Activated T-cell treated with anti-CD3 and anti-CD28 coated beads, Interleukin-2, amount 50 U/mL, for 4 hours (primary cell): ENCODE data around the gene KIF6. TPM values are rescaled to one million over a fixed set of nuclear protein-coding genes. Genes with fewer than 3 reads are reported as not detected.
"Not testable (repeated sequence)": the region's sequence is repeated elsewhere in the genome, so short reads cannot be mapped to it uniquely, and the experiment has no call there.

Experiments
- ATAC-seq, 2 donors: fragments of 200-7000 bp; cut with Tn5 transposase; one replicate each; pipeline ENCODE4 v1.10.0; 2021
- DNase-seq: peaks from one replicate; pipeline ENCODE4 v3.0.0-alpha.2; 2020
- H3K27me3 Mint-ChIP-seq: one replicate; pipeline ENCODE4 v1.8.0; 2021; ENCODE audit warnings: low read depth, mixed read lengths
- H3K36me3 Mint-ChIP-seq: one replicate; pipeline ENCODE4 v1.8.0; 2022; ENCODE audit warnings: mixed read lengths; ENCODE audit not compliant: insufficient read depth
- H3K4me1 Mint-ChIP-seq: one replicate; pipeline ENCODE4 v1.8.0; 2021; ENCODE audit warnings: low read depth, mixed read lengths
- H3K4me3 Mint-ChIP-seq: one replicate; pipeline ENCODE4 v1.8.0; 2021; ENCODE audit warnings: mild to moderate bottlenecking, moderate library complexity, mixed read lengths
- H3K9me3 Mint-ChIP-seq: one replicate; pipeline ENCODE4 v1.8.0; 2021; ENCODE audit warnings: mixed read lengths
- total RNA-seq, 3 donors: library from RNA; stranded (reverse); gene quantifications; one replicate each; pipeline ENCODE4 v1.2.1, GENCODE V29; 2021

Gene KIF6
- total RNA-seq, 3 donors from 2014 or later = 0.18 to 0.41 (median 0.40) TPM

DNA sequence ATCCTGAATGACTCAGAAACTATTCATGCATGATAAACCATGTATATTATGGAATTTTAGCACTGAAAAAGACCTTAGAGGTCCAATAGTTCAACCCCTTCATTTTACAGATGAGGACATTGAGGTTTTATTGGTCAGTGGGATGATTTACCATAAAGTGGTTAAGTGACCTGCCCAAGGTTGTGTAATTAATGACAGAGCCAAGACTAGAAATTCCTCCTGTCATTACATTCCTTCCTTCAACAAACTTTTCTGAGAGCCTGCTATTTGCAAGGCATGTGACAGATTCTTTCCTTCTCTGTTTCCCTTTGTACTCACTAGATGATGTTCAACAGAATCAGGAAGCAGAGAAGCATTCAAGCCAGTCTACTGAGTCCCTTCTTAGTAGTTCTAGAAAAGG is 232.0 kb downstream of the KIF6 start:
- H3K27me3 Mint-ChIP-seq = peaks cover 25% of the 10 kb centered on the region
- no peak overlapping the region for H3K4me3 Mint-ChIP-seq
- ATAC-seq (no peak), DNase-seq (no peak)
- no peaks in the 10 kb centered on the region for H3K4me1 Mint-ChIP-seq
- H3K36me3 Mint-ChIP-seq = no peaks in the 10 kb centered on the region
- no peaks in the 10 kb centered on the region for H3K9me3 Mint-ChIP-seq

DNA sequence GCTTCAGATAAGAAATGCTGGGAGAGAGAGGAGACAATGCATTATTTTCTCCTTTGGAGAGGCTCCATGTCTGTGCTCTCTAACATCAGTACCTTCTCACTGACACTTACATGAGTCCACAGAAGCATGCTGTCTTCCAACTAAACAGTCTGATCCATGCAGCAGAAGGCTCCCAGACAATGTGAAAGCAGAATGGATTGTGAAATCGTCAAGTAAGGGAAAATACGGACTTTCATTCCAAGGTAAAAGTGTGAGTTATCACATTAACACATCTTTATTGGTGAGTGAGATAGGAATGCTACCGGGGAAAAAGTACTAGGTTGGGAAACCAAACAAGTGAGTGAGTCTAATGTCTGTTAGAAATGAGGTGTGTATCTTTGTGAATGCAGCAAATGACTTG is 235.1 kb downstream of the KIF6 start:
- ATAC-seq = no peak
- no peak for DNase-seq
- H3K4me1 Mint-ChIP-seq = no peaks in the 10 kb centered on the region
- H3K27me3 Mint-ChIP-seq = peaks cover 11% of the 10 kb centered on the region
- no peak overlapping the region for H3K4me3 Mint-ChIP-seq
- H3K9me3 Mint-ChIP-seq = no peaks in the 10 kb centered on the region
- no peaks in the 10 kb centered on the region for H3K36me3 Mint-ChIP-seq

DNA sequence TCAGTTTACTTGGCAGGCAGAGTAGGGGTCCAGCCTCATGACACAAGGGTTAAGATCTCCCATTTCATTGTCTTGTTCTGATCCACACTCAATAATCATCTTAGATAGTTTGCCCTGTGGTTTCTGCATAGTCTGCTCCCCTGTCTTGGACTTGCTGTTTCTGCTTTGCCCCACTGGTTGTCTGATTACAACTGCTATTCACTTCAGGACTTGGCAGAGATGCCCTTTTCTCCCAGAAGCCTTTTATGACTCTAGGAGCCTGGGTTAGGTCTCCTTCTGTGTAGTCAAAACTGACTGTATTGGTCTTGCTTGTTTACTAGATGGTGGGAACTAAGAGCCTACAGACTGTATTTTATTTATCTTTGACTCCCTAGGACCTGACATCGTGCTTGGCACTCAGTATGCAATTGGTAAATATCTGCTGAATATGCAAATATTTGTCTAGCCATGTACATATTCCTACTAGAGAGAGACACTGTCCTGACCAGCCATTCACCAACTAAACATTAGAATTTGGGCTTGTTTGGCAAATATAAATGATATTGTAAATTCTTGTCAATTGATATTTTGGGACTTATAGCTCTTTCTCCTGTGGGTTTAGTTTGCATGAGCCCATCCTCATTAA is 236.8 kb downstream of the KIF6 start:
- Mint-ChIP-seq H3K36me3 (no peaks in the 10 kb centered on the region), H3K27me3 (peaks cover 19% of the 10 kb centered on the region), H3K9me3 (no peaks in the 10 kb centered on the region), H3K4me3 (no peak overlapping the region), H3K4me1 (no peaks in the 10 kb centered on the region)
- no peak for ATAC-seq
- no peak for DNase-seq

DNA sequence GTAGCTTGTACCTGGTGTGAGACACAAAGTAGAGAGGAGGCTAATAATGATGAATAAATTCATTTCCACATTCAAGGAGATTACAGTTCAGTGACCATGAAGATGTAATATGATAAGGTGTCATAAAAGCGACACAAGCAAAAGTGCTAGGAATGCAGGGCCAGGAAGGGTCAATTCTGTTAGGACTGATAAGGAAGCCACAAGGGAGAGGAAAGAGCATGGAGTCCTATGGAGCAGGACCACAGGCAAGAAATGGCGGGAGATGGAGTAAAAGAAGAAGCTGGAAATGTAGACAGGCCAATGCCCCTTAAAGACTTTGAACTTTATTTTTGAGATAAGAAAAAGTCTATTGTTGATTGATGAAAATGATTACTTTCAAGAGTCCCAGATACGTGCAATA is 240.9 kb downstream of the KIF6 start:
- Mint-ChIP-seq H3K4me1 (no peaks in the 10 kb centered on the region), H3K27me3 (peaks cover 30% of the 10 kb centered on the region), H3K4me3 (no peak overlapping the region), H3K9me3 (no peaks in the 10 kb centered on the region), H3K36me3 (no peaks in the 10 kb centered on the region)
- ATAC-seq = no peak
- no peak for DNase-seq

DNA sequence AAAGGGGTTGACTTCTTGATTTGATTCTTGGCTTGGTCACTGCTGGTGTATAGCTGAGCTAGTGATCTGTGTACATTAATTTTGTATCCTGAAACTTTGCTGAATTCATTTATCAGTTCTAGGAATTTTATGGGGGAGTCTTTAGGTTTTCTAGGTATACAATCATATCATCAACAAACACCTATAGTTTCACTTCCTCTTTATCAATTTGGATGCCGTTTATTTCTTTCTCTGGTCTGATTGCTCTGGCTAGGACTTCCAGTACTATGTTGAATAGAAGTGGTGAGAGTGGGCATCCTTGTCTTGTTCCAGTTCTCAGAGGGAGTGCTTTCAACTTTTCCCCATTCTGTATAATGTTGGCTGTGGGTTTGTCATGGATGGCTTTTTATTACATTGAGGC is 245.4 kb downstream of the KIF6 start:
- H3K4me3 Mint-ChIP-seq, H3K4me1 Mint-ChIP-seq, DNase-seq, H3K9me3 Mint-ChIP-seq, ATAC-seq, H3K36me3 Mint-ChIP-seq: not testable (repeated sequence)
- peaks cover 25% of the 10 kb centered on the region for H3K27me3 Mint-ChIP-seq

DNA sequence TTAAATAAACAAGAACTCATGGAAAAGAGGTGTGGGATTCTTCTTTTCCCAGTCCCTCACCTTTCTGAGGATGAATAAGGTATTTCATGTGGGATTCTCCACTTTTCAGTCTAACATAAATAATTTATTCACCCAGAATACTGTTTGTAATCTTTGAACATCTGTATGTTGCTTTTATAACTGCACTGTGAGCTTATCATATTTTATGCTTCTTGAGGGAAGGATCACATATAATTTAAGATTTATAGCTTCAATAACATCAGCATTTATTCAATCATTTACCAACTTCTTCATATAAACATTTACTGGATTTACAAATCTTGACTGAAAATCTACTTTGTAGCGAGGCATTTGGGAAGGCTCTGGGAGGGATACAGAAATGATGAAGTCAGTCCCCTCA is 248.5 kb downstream of the KIF6 start:
- H3K9me3 Mint-ChIP-seq = no peaks in the 10 kb centered on the region
- DNase-seq (no peak), ATAC-seq (no peak)
- no peak overlapping the region for H3K4me3 Mint-ChIP-seq
- H3K27me3 Mint-ChIP-seq = peaks cover 10% of the 10 kb centered on the region
- H3K4me1 Mint-ChIP-seq = peaks cover 8% of the 10 kb centered on the region
- no peaks in the 10 kb centered on the region for H3K36me3 Mint-ChIP-seq

DNA sequence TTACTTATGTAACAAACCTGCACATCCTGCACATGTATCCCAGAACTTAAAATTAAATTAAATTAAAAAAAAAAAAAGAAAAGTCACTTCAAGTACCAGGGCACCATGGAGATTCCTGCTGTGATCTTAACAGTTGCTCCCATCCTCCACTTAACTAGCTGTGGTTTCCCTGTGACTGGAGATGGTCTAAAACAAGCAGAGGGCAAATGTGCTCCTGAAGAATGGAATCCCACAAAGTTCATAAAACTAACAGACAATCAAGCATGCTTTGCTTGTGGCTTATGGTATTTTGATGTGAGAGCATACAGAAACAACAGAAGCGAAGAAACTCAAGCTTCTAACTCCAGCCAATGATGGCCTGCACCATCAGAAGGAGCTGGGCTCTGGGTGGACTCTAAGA is 249.1 kb downstream of the KIF6 start:
- no peak for ATAC-seq

DNA sequence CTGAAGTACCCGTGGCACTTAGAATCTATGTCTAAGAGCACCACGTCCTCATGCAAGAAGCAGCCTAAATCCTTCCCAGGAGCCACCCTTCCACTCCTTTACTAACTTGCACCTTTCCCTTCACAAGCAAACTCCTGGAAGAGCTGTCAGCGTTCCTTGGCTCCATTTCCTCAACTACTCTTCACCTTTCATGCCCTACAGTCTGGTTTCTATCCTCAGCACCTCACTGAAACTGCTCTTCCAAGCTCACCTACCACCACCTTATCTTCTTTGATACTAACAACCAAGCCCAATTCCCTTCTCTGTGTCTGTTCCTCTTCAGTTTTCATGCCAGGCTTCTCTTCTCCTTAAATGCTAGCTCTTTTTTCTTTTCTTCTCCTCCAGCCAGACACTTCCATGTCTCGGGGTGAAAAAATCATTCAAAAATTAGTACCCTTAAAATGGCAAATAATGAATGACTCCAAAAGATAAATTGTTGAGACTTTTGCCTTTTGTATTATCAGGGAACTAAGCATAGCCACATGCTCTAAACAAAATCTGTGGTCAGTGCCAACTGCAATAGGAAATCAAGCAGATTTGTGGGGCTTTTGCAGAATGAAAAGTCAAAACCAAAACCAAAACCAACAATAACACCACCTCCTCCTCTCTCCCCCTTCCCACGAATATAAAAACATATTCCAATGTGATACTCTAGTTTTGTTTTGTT is 253.1 kb downstream of the KIF6 start:
- DNase-seq = no peak
- H3K4me1 Mint-ChIP-seq = peaks cover 8% of the 10 kb centered on the region
- ATAC-seq = no peak
- no peak overlapping the region for H3K4me3 Mint-ChIP-seq
- peaks cover 7% of the 10 kb centered on the region for H3K9me3 Mint-ChIP-seq
- no peaks in the 10 kb centered on the region for H3K36me3 Mint-ChIP-seq
- H3K27me3 Mint-ChIP-seq = no peaks in the 10 kb centered on the region

More for the DNA sequence above, 249.1 kb downstream of the KIF6 start:
- no peak overlapping the region for H3K4me3 Mint-ChIP-seq
- peaks cover 7% of the 10 kb centered on the region for H3K27me3 Mint-ChIP-seq
- DNase-seq = no peak
- H3K4me1 Mint-ChIP-seq = peaks cover 8% of the 10 kb centered on the region
- no peaks in the 10 kb centered on the region for H3K36me3 Mint-ChIP-seq
- no peaks in the 10 kb centered on the region for H3K9me3 Mint-ChIP-seq

DNA sequence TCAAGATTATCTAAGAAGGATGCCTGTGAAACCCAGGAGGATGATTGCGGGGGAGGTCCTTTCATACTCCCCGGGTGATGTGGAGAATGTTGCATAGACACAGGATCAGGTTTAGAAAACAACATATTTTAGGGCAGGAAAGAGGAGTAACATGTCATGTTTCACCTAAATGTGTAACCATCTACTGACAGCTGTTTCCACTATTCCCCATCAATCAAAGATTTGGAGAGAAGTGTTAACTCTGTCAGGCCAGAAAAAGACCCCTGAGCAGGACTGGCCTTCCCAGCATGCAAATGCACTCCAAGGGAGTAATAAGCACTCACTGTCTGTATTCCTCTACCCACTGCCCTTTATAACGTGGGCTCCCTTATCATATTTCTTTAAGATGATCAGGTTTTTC is 254.7 kb downstream of the KIF6 start:
- DNase-seq (no peak), ATAC-seq (no peak)
- H3K4me3 Mint-ChIP-seq = no peak overlapping the region
- H3K9me3 Mint-ChIP-seq = peaks cover 7% of the 10 kb centered on the region
- H3K4me1 Mint-ChIP-seq = peaks cover 8% of the 10 kb centered on the region
- no peaks in the 10 kb centered on the region for H3K27me3 Mint-ChIP-seq
- H3K36me3 Mint-ChIP-seq = no peaks in the 10 kb centered on the region

DNA sequence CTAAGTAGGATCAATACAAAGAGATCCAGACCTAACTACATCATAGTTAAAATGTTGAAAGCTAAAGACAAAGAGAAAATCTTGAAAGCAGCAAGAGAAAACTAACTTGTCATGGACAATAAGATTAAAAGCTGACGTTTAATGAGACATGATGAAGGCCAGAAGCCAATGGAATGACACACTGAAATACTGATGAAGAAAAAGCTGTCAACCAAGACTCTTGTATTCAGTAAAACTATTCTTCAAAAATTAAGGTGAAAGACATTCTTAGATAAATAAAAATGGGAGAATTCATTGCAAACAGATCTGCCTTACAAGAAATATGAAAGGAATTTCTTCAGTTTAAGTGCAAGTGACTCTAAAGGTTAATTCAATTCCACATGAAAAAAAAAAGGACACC is 256.8 kb downstream of the KIF6 start:
- no peak overlapping the region for H3K4me3 Mint-ChIP-seq
- H3K4me1 Mint-ChIP-seq = peaks cover 8% of the 10 kb centered on the region
- ATAC-seq (no peak), DNase-seq (no peak)
- H3K27me3 Mint-ChIP-seq = peaks cover 4% of the 10 kb centered on the region
- no peaks in the 10 kb centered on the region for H3K36me3 Mint-ChIP-seq
- peaks cover 7% of the 10 kb centered on the region for H3K9me3 Mint-ChIP-seq

DNA sequence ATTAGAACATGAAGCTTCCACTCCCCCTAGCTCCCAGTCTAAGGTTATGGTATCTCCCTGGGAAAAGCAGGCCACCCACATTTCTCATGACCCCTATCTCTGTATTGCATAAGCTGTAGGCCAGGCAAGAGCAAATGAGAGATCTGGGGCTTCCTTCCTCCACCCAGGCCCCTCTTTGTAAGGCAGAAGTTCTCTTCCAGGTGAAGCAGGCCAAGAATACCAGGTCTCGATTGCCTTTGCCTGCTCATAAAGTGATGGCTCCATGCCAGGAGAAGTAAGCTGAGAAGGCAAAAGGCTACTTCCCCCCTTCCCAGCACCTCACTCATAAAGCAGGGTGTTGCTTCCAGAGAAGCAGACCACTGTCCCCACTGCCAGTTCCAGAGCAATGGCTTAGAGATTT is 258.6 kb downstream of the KIF6 start:
- Mint-ChIP-seq H3K9me3 (peaks cover 7% of the 10 kb centered on the region), H3K4me3 (no peak overlapping the region), H3K27me3 (peaks cover 4% of the 10 kb centered on the region), H3K4me1 (no peaks in the 10 kb centered on the region), H3K36me3 (no peaks in the 10 kb centered on the region)
- ATAC-seq (no peak), DNase-seq (no peak)

DNA sequence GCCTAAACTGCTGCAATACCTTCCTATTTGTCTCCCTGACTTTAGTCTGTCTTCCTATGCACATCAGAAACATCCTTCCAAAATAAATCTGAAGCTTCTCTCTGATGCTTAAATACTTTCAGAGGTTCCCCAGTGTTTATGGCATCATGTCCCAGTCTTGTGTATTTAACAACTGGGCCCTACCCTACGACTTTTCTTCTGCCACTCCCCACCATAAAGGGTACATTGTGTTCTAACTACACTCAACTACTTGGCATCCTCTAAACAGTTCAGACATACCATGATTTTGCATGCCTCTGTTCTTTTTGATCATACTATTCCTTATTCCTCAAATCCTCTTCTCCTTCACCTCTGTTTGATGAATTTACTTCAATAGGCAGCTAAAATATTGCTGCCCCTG is 259.7 kb downstream of the KIF6 start:
- H3K27me3 Mint-ChIP-seq = peaks cover 4% of the 10 kb centered on the region
- H3K9me3 Mint-ChIP-seq = peaks cover 12% of the 10 kb centered on the region
- ATAC-seq (no peak), DNase-seq (no peak)
- H3K36me3 Mint-ChIP-seq = no peaks in the 10 kb centered on the region
- no peaks in the 10 kb centered on the region for H3K4me1 Mint-ChIP-seq
- H3K4me3 Mint-ChIP-seq = no peak overlapping the region

DNA sequence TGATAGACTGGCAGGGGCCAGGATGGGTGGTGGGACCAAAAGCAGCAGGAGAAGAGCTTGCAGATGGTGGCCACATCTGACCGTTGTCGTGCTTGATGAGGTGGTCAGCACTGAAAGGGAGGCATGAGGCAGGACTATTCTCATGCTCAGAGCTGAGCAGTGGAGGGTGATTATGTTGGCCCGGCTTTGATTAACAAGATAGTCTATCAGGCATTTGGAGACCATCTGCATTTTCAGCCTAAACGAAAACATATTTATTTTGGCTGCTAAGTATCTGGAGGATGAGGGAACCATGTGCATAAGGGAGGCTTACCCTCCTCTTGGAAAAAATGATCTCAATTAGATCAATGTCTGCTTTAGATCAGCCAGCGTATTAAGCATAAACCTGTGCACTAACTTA is 261.1 kb downstream of the KIF6 start:
- H3K9me3 Mint-ChIP-seq = peaks cover 14% of the 10 kb centered on the region
- ATAC-seq (no peak), DNase-seq (no peak)
- H3K4me3 Mint-ChIP-seq = no peak overlapping the region
- H3K4me1 Mint-ChIP-seq = no peaks in the 10 kb centered on the region
- H3K36me3 Mint-ChIP-seq = no peaks in the 10 kb centered on the region
- H3K27me3 Mint-ChIP-seq = peaks cover 4% of the 10 kb centered on the region

DNA sequence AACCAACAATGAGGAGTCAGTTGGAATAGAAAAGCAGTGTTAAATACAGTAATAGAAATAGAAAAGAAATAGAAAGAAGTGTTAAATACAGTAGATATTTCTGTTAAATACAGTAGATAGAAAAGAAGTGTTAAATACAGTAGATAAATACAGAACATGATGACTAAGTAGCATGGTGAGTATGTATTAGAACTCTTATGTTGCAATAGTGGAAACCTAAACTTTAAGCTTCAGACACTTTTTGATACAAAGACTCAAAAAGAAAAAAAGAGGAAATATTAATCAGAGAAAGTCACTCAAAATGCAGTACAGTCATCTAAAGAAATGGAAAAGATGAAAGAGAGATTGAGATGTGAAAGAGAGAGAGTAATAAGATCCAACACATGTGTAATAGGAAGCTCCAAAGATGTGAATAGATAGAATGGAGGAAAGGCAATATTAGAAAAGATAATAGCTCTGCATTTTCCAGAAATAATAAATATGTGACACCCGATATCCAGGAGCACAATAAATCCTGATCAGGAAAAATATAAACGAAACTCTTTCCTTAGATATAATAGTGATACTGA is 271.2 kb downstream of the KIF6 start:
- Mint-ChIP-seq H3K4me1 (no peaks in the 10 kb centered on the region), H3K9me3 (peaks cover 9% of the 10 kb centered on the region), H3K36me3 (no peaks in the 10 kb centered on the region), H3K4me3 (no peak overlapping the region), H3K27me3 (peaks cover 8% of the 10 kb centered on the region)
- DNase-seq = no peak
- no peak for ATAC-seq

DNA sequence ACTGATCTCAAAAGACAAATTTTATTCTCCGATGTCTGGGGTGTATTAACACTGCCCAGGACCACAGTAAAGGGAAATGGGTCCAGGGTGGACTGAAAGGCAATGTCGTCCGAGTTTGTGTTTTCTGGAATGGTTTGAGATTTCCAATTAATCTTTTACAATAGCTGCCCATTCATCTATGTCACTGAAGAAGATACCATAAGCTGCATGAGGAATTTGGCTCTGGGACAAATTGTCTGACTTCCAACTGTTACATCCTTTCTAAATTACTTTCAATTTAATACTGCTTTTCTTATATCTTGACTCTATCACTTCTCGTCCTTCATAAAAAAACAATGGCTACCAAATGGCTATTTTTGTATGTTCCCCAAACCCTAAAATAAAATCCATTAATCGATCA is 272.0 kb downstream of the KIF6 start:
- no peaks in the 10 kb centered on the region for H3K36me3 Mint-ChIP-seq
- H3K27me3 Mint-ChIP-seq = peaks cover 11% of the 10 kb centered on the region
- no peak overlapping the region for H3K4me3 Mint-ChIP-seq
- no peaks in the 10 kb centered on the region for H3K4me1 Mint-ChIP-seq
- ATAC-seq (no peak), DNase-seq (no peak)
- peaks cover 9% of the 10 kb centered on the region for H3K9me3 Mint-ChIP-seq
